ENCODE measurements around the gene LRBA.
"Not testable (repeated sequence)": the region's sequence is repeated elsewhere in the genome, so short reads cannot be mapped to it uniquely, and the experiment has no call there.

LRBA gene

GRCh38 chr4:150960079-150960478 lies 55.0 kb downstream of the LRBA start:
- TF ChIP-seq CTCF (IDR thresholded peaks at IDR 0.05; ENCODE audit: control insufficient read depth, insufficient read depth, low read depth, low read length, missing control alignments): peak; percentile 77
- DNase-seq (ENCODE audit: low read depth): peak; percentile 10
- H3K4me3 ChIP-seq (ENCODE audit: control insufficient read depth, low read depth, low read length): no peak overlapping the region

GRCh38 chr4:150957981-150958380 lies 57.1 kb downstream of the LRBA start:
- not testable (repeated sequence) for DNase-seq (ENCODE audit: low read depth)

GRCh38 chr4:150957095-150957494 lies 58.0 kb downstream of the LRBA start:
- H3K4me3 ChIP-seq (ENCODE audit: control insufficient read depth, low read depth, low read length); DNase-seq (ENCODE audit: low read depth): not testable (repeated sequence)

More at GRCh38 chr4:150957981-150958380, 57.1 kb downstream of the LRBA start:
- H3K4me3 ChIP-seq (ENCODE audit: control insufficient read depth, low read depth, low read length): not testable (repeated sequence)

- not testable (repeated sequence) for DNase-seq (ENCODE audit: low read depth); H3K4me3 ChIP-seq (ENCODE audit: control insufficient read depth, low read depth, low read length)
Measured at GRCh38 chr4:150953916-150954315, 61.2 kb downstream of the LRBA start.

GRCh38 chr4:150952167-150952845 lies 62.8 kb downstream of the LRBA start:
- TF ChIP-seq CTCF (IDR thresholded peaks at IDR 0.05; ENCODE audit: control insufficient read depth, insufficient read depth, low read depth, low read length, missing control alignments): no peak

GRCh38 chr4:150950657-150951288 lies 64.3 kb downstream of the LRBA start:
- no peak overlapping the region for H3K4me3 ChIP-seq (ENCODE audit: control insufficient read depth, low read depth, low read length)
- no peak for TF ChIP-seq CTCF (IDR thresholded peaks at IDR 0.05; ENCODE audit: control insufficient read depth, insufficient read depth, low read depth, low read length, missing control alignments)
- DNase-seq (ENCODE audit: low read depth): no peak

More at GRCh38 chr4:150952167-150952845, 62.8 kb downstream of the LRBA start:
- no peak overlapping the region for H3K4me3 ChIP-seq (ENCODE audit: control insufficient read depth, low read depth, low read length)
- no peak for DNase-seq (ENCODE audit: low read depth)

- TF ChIP-seq CTCF (IDR thresholded peaks at IDR 0.05; ENCODE audit: control insufficient read depth, insufficient read depth, low read depth, low read length, missing control alignments): no peak
Measured at GRCh38 chr4:150949943-150950342, 65.1 kb downstream of the LRBA start.

GRCh38 chr4:150949342-150949741 lies 65.7 kb downstream of the LRBA start:
- TF ChIP-seq CTCF (IDR thresholded peaks at IDR 0.05; ENCODE audit: control insufficient read depth, insufficient read depth, low read depth, low read length, missing control alignments): no peak
- DNase-seq (ENCODE audit: low read depth): no peak
- no peak overlapping the region for H3K4me3 ChIP-seq (ENCODE audit: control insufficient read depth, low read depth, low read length)

More at GRCh38 chr4:150949943-150950342, 65.1 kb downstream of the LRBA start:
- H3K4me3 ChIP-seq (ENCODE audit: control insufficient read depth, low read depth, low read length): no peak overlapping the region
- DNase-seq (ENCODE audit: low read depth): no peak
